HT-29 (cell line): ENCODE measurements around the gene ZMAT3. TPM values are rescaled to one million over a fixed set of nuclear protein-coding genes. Genes with fewer than 3 reads are reported as not detected.
"Not testable (repeated sequence)": the region's sequence is repeated elsewhere in the genome, so short reads cannot be mapped to it uniquely, and the experiment has no call there.

Source experiments
- DNase-seq: peaks from one replicate; pipeline ENCODE4 v3.0.0-alpha.2; 2015; ENCODE audit warnings: low spot score
- total RNA-seq: library from RNA; depleted of rRNA; stranded (reverse); fragments of >200 nt; shearing (Covaris generic); gene quantifications from 2 replicates; pipeline ENCODE4 v1.2.3, GENCODE V29; 2014

Gene ZMAT3
- total RNA-seq, 1 experiment from 2014 or later = 0.89 TPM

GRCh38 chr3:179068779-179069530 is 2.7 kb downstream of the ZMAT3 start:
- peak; percentile 24 for DNase-seq

DNA sequence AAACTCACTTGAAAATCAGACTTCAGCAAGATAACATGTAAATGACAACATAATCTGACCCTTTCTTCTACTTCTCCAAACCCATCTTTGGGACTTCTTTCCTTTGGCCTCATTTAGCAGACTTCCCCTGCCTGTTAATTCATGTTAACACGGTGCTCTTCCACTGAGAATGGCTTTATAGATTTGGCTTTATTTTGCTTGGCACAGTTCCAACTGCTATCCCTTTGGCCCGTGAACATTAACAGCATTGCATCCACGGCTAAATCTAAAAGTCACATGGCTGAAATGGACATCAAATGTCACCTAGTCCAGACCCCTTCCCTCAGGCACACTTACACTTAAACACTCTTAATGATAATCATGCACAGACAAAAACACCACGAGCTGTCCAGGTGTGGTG is 3.8 kb downstream of the ZMAT3 start:
- DNase-seq = no peak

DNA sequence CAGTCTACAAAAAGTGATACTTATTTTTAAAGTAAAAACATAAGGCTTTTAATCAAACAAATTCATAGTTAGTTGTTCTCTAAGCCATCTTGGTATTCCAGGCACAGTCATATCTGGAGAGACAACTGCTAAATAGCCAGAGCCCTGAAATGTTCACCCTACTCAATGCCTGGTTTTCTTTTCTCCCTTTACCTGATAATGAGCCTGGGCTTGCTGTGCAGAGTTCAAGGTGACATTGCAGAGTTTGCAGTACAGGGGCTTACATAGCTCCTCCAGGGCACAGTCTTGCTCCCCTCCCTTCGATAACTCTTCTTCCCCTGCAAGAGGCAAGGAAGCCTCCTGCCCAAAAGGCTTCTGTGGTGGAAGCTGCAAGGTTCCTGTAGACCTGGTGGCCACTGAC is 4.3 kb downstream of the ZMAT3 start:
- DNase-seq = no peak

GRCh38 chr3:179063945-179064560 is 7.6 kb downstream of the ZMAT3 start:
- no peak for DNase-seq

DNA sequence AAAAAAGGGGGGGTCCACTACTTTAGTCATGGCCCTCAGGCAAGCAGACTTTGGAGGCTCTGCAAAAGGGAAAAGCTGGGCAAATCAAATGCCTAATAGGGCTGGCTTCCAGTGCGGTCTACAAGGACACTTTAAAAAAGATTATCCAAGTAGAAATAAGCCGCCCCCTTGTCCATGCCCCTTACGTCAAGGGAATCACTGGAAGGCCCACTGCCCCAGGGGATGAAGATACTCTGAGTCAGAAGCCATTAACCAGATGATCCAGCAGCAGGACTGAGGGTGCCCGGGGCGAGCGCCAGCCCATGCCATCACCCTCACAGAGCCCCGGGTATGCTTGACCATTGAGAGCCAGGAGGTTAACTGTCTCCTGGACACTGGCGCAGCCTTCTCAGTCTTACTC is 15.3 kb downstream of the ZMAT3 start:
- DNase-seq = no peak

GRCh38 chr3:179054565-179054964 is 17.0 kb downstream of the ZMAT3 start:
- not testable (repeated sequence) for DNase-seq

GRCh38 chr3:179046497-179047353 is 24.9 kb downstream of the ZMAT3 start:
- no peak for DNase-seq

DNA sequence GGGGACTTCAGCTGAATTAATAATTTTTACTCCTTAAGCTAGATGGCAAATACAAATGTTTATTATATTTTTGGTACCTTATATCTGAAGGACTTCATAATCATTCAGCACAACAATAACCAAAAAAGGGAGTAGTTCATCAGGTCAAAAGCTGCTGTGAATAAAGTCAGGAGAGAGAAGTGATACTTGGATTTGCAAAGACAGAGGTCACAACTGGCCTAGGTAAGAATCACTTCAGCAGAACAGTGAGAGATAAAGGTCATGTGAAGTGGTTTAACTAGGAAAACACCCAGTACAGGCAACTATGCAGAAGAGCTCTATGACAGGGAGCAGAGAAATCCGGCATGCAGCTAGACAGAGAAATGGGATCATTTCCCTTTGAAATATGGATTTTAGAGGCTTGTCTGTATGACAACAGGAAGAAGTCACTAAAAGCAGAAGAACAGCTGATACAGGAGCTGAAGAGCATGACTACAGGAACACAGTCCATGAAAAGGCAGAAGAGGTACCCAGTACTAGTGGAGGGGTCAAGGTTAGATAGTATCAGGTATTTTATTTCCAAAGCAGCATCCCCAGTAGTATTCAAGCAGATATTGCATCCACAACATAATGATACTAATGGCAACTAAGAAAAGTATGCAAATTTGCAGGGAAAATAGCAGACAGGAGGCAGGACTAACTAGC is 25.7 kb downstream of the ZMAT3 start:
- DNase-seq = no peak

GRCh38 chr3:179038899-179039251 is 32.7 kb downstream of the ZMAT3 start:
- not testable (repeated sequence) for DNase-seq

GRCh38 chr3:179038216-179038898 is 33.3 kb downstream of the ZMAT3 start:
- no peak for DNase-seq

GRCh38 chr3:179037351-179037750 is 34.3 kb downstream of the ZMAT3 start:
- DNase-seq = peak; percentile 38

- DNase-seq = no peak
Measured at GRCh38 chr3:179036626-179037300, 34.8 kb downstream of the ZMAT3 start.

- no peak for DNase-seq
Measured at GRCh38 chr3:179036226-179036625, 35.4 kb downstream of the ZMAT3 start.

GRCh38 chr3:179035232-179035631 is 36.4 kb downstream of the ZMAT3 start:
- DNase-seq = no peak

DNA sequence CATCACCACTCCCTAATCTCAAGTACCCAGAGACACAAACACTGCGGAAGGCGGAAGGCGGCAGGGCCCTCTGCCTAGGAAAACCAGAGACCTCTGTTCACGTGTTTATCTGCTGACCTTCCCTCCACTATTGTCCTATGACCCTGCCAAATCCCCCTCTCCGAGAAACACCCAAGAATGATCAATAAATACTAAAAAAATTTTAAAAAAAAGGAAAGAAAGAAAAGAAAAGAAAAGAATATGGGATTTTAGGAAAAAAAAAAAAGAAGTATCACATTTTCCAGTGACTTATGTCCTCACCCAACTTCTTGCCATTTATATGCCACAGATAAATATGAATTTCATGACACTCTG is 38.3 kb downstream of the ZMAT3 start:
- not testable (repeated sequence) for DNase-seq

GRCh38 chr3:179032454-179033303 is 38.9 kb downstream of the ZMAT3 start:
- not testable (repeated sequence) for DNase-seq

DNA sequence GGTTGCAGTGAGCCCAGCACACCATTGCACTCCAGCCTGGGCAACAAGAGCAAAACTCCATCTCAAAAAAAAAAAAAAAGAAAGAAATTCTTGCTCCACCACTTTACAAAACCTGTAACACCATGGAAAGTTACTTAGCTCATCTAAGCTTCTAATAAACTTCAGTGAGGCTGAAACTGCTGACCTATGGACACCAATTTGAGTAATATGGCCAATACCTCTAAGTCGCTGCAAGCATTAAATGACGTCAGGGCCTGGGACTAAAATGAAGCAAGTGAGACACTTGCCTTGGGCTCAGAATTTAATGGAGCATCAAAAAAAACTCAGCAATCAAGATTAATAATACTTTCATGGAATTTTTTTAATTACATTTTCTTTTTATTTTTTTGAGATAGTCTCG is 42.5 kb downstream of the ZMAT3 start:
- DNase-seq = no peak

DNA sequence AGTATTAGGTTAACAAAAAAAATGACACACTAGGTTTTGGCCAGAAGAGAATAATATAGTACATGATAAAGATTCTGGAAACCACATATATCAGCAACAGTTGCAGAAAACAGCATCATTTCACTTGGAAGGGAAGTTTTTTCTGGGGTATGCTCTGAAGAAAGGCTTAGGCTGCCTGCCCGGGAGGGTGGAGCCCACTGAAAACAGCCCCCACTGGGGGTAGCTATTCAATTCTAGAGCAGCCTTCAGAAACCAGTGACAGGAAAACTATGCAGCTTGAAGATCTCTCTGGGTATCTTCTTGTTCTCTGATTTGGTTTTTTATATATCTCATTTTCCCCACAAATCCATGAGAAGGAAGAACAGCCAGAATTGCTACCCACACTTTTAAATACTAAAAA is 43.2 kb downstream of the ZMAT3 start:
- DNase-seq = no peak

DNA sequence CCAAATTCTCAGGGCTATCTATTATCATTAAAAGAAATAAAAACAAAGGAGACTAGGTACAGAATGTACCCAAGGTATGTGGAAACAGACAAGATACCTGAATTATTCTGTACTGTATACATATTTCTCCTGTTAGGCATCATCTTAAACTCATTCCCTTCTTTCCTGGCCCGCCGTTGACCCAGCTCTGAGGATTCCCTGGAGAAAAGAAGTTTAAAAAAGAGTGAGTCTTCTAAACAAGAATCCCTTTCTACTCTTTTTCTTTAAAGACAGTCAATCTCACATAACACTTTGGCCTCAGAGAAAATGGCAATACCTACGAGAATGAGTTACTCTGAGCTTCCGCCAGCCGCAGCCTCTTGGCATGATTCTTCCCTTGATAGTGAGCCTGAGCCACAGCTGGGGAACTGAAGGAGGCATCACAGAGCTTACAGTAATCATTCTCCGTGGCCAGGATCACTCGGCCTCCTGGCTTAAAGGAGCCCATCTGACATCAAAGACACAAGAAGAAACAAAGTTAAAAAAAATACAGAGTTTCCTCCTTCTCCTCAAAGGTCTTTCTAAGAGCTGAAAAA is 44.2 kb downstream of the ZMAT3 start:
- DNase-seq = no peak
